A549 (cell line): ENCODE data around the gene EEFSEC. TPM values are rescaled to one million over a fixed set of nuclear protein-coding genes. Genes with fewer than 3 reads are reported as not detected.

ENCODE experiments used
- ATAC-seq, 2 experiments: fragments of 200-7000 bp in 1 of 2; fragments of >200 bp in 1 of 2; cut with Nextera tagmentation in 1 of 2; cut with Tn5 transposase in 1 of 2; 3 replicates each; pipeline versions ENCODE4 v1.8.0 to v1.9.1; 2018 to 2020; ENCODE audit warnings: mild to moderate bottlenecking in 1 of 2, moderate library complexity in 1 of 2
- CTCF ChIA-PET: fragments of 300-600 bp; sonication (Branson Sonifier 250); formaldehyde crosslinking; extraction: SDS; loops from one replicate; lab custom pipeline; 2021; ENCODE audit warnings: antibody characterized with exemption, inconsistent platforms; lab: Yijun Ruan, JAX
- POLR2A ChIA-PET: fragments of 350-600 bp; formaldehyde crosslinking; extraction: SDS; loops from one replicate; lab custom pipeline; 2021; ENCODE audit warnings: antibody characterized with exemption, inconsistent platforms; lab: Yijun Ruan, JAX
- DNase-seq, 2 experiments: peaks; one replicate each; pipeline versions ENCODE4 v3.0.0 to v3.0.0-alpha.2; 2011 to 2016; ENCODE audit warnings: low read depth in 1 of 2, low spot score in 1 of 2
- FAIRE-seq: peaks from 2 replicates; lab custom pipeline; 2011; peaks lifted over from hg19 to GRCh38; lab: Jason Lieb, UNC
- H3K27ac ChIP-seq, 2 experiments: fragments of >200 bp; sonication (Bioruptor Twin); formaldehyde crosslinking; 3 replicates each; pipeline ENCODE4 v1.5.1; 2016 to 2017
- H3K4me1 ChIP-seq: fragments of >200 bp; sonication (Bioruptor Twin); formaldehyde crosslinking; 3 replicates; pipeline ENCODE4 v1.6.1; 2016
- H3K4me2 ChIP-seq: fragments of >200 bp; sonication (Bioruptor Twin); formaldehyde crosslinking; 3 replicates; pipeline ENCODE4 v1.6.1; 2016
- H3K4me3 ChIP-seq: fragments of >200 bp; sonication (Bioruptor Twin); formaldehyde crosslinking; 3 replicates; pipeline ENCODE4 v1.5.1; 2016
- H3K9me3 ChIP-seq: fragments of >200 bp; sonication (Bioruptor Twin); formaldehyde crosslinking; 3 replicates; pipeline ENCODE4 v1.6.1; 2016
- ATOH8 ChIP-seq: fragments of 250-450 bp; sonication (Bioruptor Pico); IDR thresholded peaks from 2 replicates; pipeline ENCODE4 v1.5.0; 2020; ENCODE audit warnings: low read depth, mild to moderate bottlenecking, moderate library complexity
- BCL3 ChIP-seq: fragments of >200 bp; sonication (Bioruptor Twin); formaldehyde crosslinking; IDR thresholded peaks from 3 replicates; pipeline ENCODE4 v1.6.1; 2016
- CBX2 ChIP-seq: fragments of 200-600 bp; sonication (generic); IDR thresholded peaks from 2 replicates; pipeline ENCODE4 v1.6.1; 2016; ENCODE audit warnings: low read depth, mild to moderate bottlenecking, borderline replicate concordance
- CEBPB ChIP-seq, 2 experiments: fragments of >200 bp in 1 of 2; sonication (Bioruptor Twin) in 1 of 2; formaldehyde crosslinking in 1 of 2; IDR thresholded peaks; 2 replicates each; pipeline ENCODE4 v1.6.1; 2012 to 2016
- CHD2 ChIP-seq: fragments of 150-350 bp; IDR thresholded peaks from 2 replicates; pipeline ENCODE4 v1.6.1; 2014; ENCODE audit warnings: low read length; ENCODE audit not compliant: partially characterized antibody
- FOSB ChIP-seq: fragments of 250-450 bp; sonication (Bioruptor Pico); IDR thresholded peaks from 2 replicates; pipeline ENCODE4 v1.5.0; 2020; ENCODE audit warnings: mild to moderate bottlenecking, moderate library complexity
- FOXS1 ChIP-seq: fragments of 250-450 bp; sonication (Bioruptor Pico); IDR thresholded peaks from 2 replicates; pipeline ENCODE4 v1.5.0; 2020; ENCODE audit warnings: mild to moderate bottlenecking, moderate library complexity
- GATA3 ChIP-seq: IDR thresholded peaks from 2 replicates; pipeline ENCODE4 v1.6.1; 2012; ENCODE audit warnings: borderline replicate concordance
- HEYL ChIP-seq: fragments of 250-450 bp; sonication (Bioruptor Pico); IDR thresholded peaks from 2 replicates; pipeline ENCODE4 v1.8.0; 2021; ENCODE audit warnings: mild to moderate bottlenecking, moderate library complexity
- HOXA7 ChIP-seq: fragments of 250-450 bp; sonication (Bioruptor Pico); IDR thresholded peaks from 2 replicates; pipeline ENCODE4 v1.5.0; 2020; ENCODE audit warnings: mild to moderate bottlenecking, moderate library complexity
- HOXB5 ChIP-seq: fragments of 250-450 bp; sonication (Bioruptor Pico); IDR thresholded peaks from 2 replicates; pipeline ENCODE4 v1.5.0; 2020; ENCODE audit warnings: mild to moderate bottlenecking, moderate library complexity
- JUN ChIP-seq, 2 experiments: fragments of >200 bp; sonication (Bioruptor Twin); formaldehyde crosslinking; IDR thresholded peaks; 2 replicates in 1 of 2; 3 replicates in 1 of 2; pipeline ENCODE4 v1.6.1; 2016 to 2017
- JUNB ChIP-seq: fragments of >200 bp; sonication (Bioruptor Twin); formaldehyde crosslinking; IDR thresholded peaks from 2 replicates; pipeline ENCODE4 v1.6.1; 2016
- MAZ ChIP-seq: fragments of 150-350 bp; IDR thresholded peaks from 2 replicates; pipeline ENCODE4 v1.6.1; 2014; ENCODE audit warnings: antibody characterized with exemption, low read depth, low read length, borderline replicate concordance
- NFE2L2 ChIP-seq: fragments of 150-350 bp; conservative IDR thresholded peaks from 2 replicates; pipeline ENCODE4 v1.6.1; 2014; ENCODE audit warnings: low read length
- PHF8 ChIP-seq: fragments of 200-600 bp; sonication (generic); IDR thresholded peaks from 2 replicates; pipeline ENCODE4 v1.6.1; 2016; ENCODE audit warnings: low read depth, mild to moderate bottlenecking, antibody characterized with exemption, moderate library complexity, borderline replicate concordance
- POLR2A ChIP-seq: IDR thresholded peaks from 2 replicates; pipeline ENCODE4 v1.6.1; 2012; ENCODE audit warnings: mild to moderate bottlenecking, low read length
- POLR2AphosphoS2 ChIP-seq: conservative IDR thresholded peaks from 2 replicates; pipeline ENCODE4 v1.6.1; 2012; ENCODE audit warnings: low read length, improper control_type of control experiment, inconsistent platforms
- RAD21 ChIP-seq, 2 experiments: fragments of >200 bp in 1 of 2; sonication (Bioruptor Twin) in 1 of 2; formaldehyde crosslinking in 1 of 2; IDR thresholded peaks in 1 of 2; conservative IDR thresholded peaks in 1 of 2; 2 replicates in 1 of 2; 3 replicates in 1 of 2; pipeline ENCODE4 v1.6.1; 2012 to 2018; ENCODE audit warnings: inconsistent platforms in 1 of 2
- RARB ChIP-seq: fragments of 250-450 bp; sonication (Bioruptor Pico); IDR thresholded peaks from 2 replicates; pipeline ENCODE4 v1.8.0; 2021; ENCODE audit warnings: mild to moderate bottlenecking, moderate library complexity
- RCOR1 ChIP-seq: fragments of 150-350 bp; IDR thresholded peaks from 2 replicates; pipeline ENCODE4 v1.6.1; 2014; ENCODE audit warnings: antibody characterized with exemption, low read length, low read depth
- SREBF2 ChIP-seq: fragments of 450-650 bp; IDR thresholded peaks from 2 replicates; pipeline ENCODE4 v1.6.1; 2014; ENCODE audit warnings: mild to moderate bottlenecking, moderate library complexity
- TP53 ChIP-seq: fragments of 250-450 bp; sonication (Bioruptor Pico); IDR thresholded peaks from 2 replicates; pipeline ENCODE4 v1.5.0; 2021; ENCODE audit warnings: mild to moderate bottlenecking, moderate library complexity
- WGBS: methylation state at CpG from one replicate; pipeline ENCODE4 v1.1.6; 2017; ENCODE audit errors: missing lambda C conversion rate; 5-methylcytosine and 5-hydroxymethylcytosine counted together
- polyA plus RNA-seq, 4 experiments: library from polyadenylated mRNA; depleted of rRNA in 3 of 4; stranded (reverse); fragments of >200 nt; fragmentation: RNase III in 1 of 4; extraction: RNeasy Plus Mini Kit Qiagen cat#74134 plus additional on column Dnase treatment in 1 of 4; gene quantifications; 2 replicates in 3 of 4; 3 replicates in 1 of 4; pipeline ENCODE4 v1.2.3, GENCODE V29; 2011 to 2017
- TF ChIP-seq, protein P1 (sequence below): IDR thresholded peaks from 2 replicates; pipeline ENCODE4 v1.6.1; 2012

Gene EEFSEC
- polyA plus RNA-seq, 2 of the 4 experiments (the other 2 are of a cell fraction) = 6.9 to 7.3 TPM

DNA sequence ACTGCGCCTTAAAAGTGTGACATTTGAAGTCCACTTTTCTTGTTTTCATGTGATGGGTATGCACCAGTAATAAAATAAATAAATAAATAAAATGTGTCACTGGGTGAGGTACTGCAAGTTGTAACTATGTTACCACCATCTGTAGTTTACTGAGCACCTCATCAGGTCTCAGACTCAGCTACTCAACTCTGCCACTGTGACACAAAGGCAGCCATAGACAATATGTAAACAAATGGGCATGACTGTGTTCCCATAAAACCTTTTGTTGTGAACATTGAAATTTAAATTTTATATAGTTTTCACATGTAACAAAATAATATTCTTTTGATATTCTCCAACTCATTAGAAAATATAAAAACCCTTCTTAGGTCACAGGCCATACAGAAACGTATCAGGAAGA, 193.3 kb downstream of the EEFSEC start:
- DNase-seq = no peak
- TF ChIP-seq FOSB (CRISPR knock-in tag) (no peak), JUN (IDR thresholded peaks at IDR 0.05) (no peak), HEYL (CRISPR knock-in tag) (no peak), FOXS1 (CRISPR knock-in tag) (no peak), RCOR1 (no peak), RAD21 (conservative IDR thresholded peaks at IDR 0.05 in 1 of 2, IDR thresholded peaks at IDR 0.05 in 1 of 2) (no peak), ATOH8 (CRISPR knock-in tag) (no peak), HOXB5 (no peak), SREBF2 (no peak), TP53 (CRISPR knock-in tag) (no peak), CEBPB (IDR thresholded peaks at IDR 0.05) (no peak), PHF8 (no peak), MAZ (no peak), JUNB (no peak)
- TF ChIP-seq, all 56 proteins: peak for 0
- no peak for ATAC-seq
- no peak for FAIRE-seq
- POLR2A ChIA-PET = no interaction called here
- Histone ChIP-seq H3K4me1 (peaks cover 12% of the 10 kb centered on the region), H3K4me2 (no peak overlapping the region), H3K4me3 (no peak overlapping the region), H3K9me3 (no peaks in the 10 kb centered on the region), H3K27ac (no peak overlapping the region)
- 92% methylated on average over 2 of the region's 2 CpGs for WGBS
- CTCF ChIA-PET = no interaction called here

DNA sequence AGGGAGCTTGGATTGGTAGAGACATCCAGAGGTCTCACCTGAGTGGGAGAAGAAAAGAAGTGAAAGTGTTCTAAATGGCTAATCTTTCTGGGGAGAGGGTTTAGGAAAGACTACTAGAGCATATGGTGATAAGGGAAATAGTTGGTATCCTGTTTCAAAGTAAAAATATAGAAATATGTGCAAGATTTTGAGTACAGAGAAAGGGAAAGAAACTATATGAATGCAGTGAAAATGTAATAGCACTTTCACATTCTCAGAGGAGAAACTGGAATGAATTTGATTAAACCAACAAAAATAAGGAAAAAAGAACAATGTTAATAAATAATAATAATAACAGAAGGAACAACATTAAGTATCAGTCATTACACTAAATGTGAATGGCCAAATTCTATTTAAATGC, 194.0 kb downstream of the EEFSEC start:
- Histone ChIP-seq H3K4me2 (no peak overlapping the region), H3K27ac (no peak overlapping the region), H3K9me3 (no peaks in the 10 kb centered on the region), H3K4me1 (peaks cover 12% of the 10 kb centered on the region), H3K4me3 (no peak overlapping the region)
- FAIRE-seq (no peak), ATAC-seq (no peak), DNase-seq (no peak)
- TF ChIP-seq JUNB (no peak), CHD2 (no peak), HOXB5 (no peak), NFE2L2 (no peak), POLR2A (no peak), GATA3 (no peak), CBX2 (no peak), POLR2AphosphoS2 (no peak), FOSB (CRISPR knock-in tag) (no peak), RARB (CRISPR knock-in tag) (no peak), BCL3 (no peak), CEBPB (IDR thresholded peaks at IDR 0.05) (no peak)
- TF ChIP-seq, protein P1, sequence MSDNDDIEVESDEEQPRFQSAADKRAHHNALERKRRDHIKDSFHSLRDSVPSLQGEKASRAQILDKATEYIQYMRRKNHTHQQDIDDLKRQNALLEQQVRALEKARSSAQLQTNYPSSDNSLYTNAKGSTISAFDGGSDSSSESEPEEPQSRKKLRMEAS = no peak
- ChIA-PET POLR2A (no interaction called here), CTCF (interaction anchor here (0.7 to 0.8 kb wide), 2 partner anchors 122 to 273 kb away, joined by 3 to 4 read pairs; no protein-coding TSS in a partner anchor)

DNA sequence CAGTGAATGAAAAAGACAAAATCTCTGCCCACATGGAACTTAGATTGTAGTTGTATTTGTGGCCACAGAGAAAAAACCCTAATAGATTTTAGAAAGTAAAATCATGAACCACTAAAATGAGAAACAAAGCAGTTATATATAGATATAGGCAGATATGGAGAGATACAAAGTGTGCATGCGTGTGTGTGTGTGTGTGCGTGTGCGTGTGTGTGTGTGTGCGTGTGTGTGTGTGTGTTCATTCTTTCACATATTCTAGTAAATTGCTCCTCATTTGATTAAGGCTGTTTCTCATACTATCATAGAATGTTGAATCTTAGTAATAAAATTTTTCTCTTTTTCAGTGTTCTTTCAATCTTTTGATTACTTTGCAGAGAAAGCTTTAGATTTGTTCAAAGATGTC, 194.8 kb downstream of the EEFSEC start:
- no peak overlapping the region for H3K4me2 ChIP-seq
- H3K4me1 ChIP-seq = peaks cover 10% of the 10 kb centered on the region
- H3K27ac ChIP-seq = no peak overlapping the region
- CTCF ChIA-PET = interaction anchor here (1.0 to 1.3 kb wide), 2 partner anchors 16 to 26 kb away, joined by 3 read pairs; no protein-coding TSS in a partner anchor
- TF ChIP-seq CHD2 = no peak
- TF ChIP-seq HOXA7 (CRISPR knock-in tag) = no peak
- ATAC-seq (no peak), DNase-seq (no peak), FAIRE-seq (no peak)
- POLR2A ChIA-PET = no interaction called here
- H3K4me3 ChIP-seq = no peak overlapping the region
- WGBS = 92% methylated on average over 4 of the region's 4 CpGs
- H3K9me3 ChIP-seq = no peaks in the 10 kb centered on the region
